ENCODE measurements around the gene CLEC1A.

The CLEC1A gene

DNA sequence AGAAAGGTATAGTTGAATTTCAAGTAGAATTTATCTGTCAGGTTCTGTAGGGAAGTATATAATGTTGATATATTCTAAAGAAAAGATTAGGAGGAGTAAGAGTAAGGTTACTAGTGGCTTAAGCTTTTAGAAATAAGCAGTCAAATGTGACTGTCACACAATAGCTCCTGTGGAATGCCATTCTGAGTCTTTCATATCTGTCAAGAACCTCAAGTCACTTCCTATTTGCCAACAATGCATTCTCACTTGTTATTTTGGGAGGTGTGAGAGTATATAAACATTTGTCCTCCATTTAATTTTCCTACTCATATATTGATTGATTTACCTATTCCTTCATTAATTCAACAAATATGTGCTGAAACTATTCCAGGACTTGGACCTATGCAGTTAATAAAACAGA lies 56.6 kb downstream of the CLEC1A start:
- H3K4me3 ChIP-seq (IDR thresholded peaks at IDR 0.05; ENCODE audit: insufficient read depth, low read depth, low read length): no peak overlapping the region
- no peaks in the 10 kb centered on the region for H4K20me1 ChIP-seq (ENCODE audit: insufficient read depth)
- peak overlapping the region; percentile 35; the same call in 1 of the 2 replicates for H3K27ac ChIP-seq
- peak overlapping the region; percentile 15; the same call in 1 of the 2 replicates for H2AFZ ChIP-seq (ENCODE audit: low read depth)
- no peaks in the 10 kb centered on the region for H3K79me2 ChIP-seq (ENCODE audit: insufficient read depth, low read depth)
- no peaks in the 10 kb centered on the region for H3K27me3 ChIP-seq (ENCODE audit: insufficient read depth, low read depth)
- H3K4me1 ChIP-seq (ENCODE audit: low read depth, poor library complexity, severe bottlenecking): peaks cover 33% of the 10 kb centered on the region
- H3K9ac ChIP-seq: 0 out of 2 replicates have a peak overlapping the region, but pooled peaks have one; percentile 8
- no peaks in the 10 kb centered on the region for H3K36me3 ChIP-seq (ENCODE audit: insufficient read depth)
- TF ChIP-seq, protein P1, sequence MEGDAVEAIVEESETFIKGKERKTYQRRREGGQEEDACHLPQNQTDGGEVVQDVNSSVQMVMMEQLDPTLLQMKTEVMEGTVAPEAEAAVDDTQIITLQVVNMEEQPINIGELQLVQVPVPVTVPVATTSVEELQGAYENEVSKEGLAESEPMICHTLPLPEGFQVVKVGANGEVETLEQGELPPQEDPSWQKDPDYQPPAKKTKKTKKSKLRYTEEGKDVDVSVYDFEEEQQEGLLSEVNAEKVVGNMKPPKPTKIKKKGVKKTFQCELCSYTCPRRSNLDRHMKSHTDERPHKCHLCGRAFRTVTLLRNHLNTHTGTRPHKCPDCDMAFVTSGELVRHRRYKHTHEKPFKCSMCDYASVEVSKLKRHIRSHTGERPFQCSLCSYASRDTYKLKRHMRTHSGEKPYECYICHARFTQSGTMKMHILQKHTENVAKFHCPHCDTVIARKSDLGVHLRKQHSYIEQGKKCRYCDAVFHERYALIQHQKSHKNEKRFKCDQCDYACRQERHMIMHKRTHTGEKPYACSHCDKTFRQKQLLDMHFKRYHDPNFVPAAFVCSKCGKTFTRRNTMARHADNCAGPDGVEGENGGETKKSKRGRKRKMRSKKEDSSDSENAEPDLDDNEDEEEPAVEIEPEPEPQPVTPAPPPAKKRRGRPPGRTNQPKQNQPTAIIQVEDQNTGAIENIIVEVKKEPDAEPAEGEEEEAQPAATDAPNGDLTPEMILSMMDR (conservative IDR thresholded peaks at IDR 0.05; ENCODE audit: low read depth, low read length): no peak
- peak overlapping the region; percentile 72 for H3K4me2 ChIP-seq

DNA sequence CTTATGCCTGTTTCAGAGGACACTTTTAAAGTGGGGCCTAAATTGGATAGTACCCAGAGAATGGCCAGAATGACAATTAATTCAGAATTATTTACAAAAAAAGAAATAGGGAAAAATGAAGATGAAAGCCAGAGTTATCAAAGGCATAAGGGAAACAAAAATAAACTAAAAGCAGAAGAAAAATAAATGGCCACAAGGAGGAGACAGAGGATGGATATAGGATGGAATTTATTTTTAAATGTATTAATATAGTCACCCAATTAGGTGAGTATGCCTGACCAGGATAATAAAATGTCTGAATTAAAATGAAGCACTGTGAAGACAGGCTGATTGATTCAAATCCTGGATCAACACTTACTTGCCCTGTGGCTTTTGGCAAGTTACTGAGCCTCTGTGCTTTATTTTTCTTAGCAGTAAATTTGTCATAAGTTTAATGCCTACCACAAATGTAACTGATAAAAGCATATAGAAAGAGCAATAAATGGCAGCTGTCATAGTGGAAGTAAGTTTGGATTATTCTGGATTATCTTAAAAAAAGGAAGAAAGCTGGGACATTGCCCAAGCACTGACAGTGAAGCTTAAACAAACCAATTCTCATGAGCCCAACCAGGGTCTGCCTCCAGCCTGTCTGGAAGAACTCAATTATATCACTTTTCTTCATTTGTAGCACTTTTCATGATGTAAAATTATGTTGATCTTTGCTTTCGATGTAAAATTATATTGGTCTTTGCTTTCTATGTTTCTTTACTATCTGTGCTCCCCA lies 64.8 kb downstream of the CLEC1A start:
- no peaks in the 10 kb centered on the region for H3K27me3 ChIP-seq (ENCODE audit: insufficient read depth, low read depth)
- H3K79me2 ChIP-seq (ENCODE audit: insufficient read depth, low read depth): no peaks in the 10 kb centered on the region
- no peak overlapping the region for H3K27ac ChIP-seq
- H3K4me2 ChIP-seq: no peak overlapping the region
- H3K4me1 ChIP-seq (ENCODE audit: low read depth, poor library complexity, severe bottlenecking): peaks cover 9% of the 10 kb centered on the region
- no peak overlapping the region for H2AFZ ChIP-seq (ENCODE audit: low read depth)
- no peak overlapping the region for H3K9ac ChIP-seq
- TF ChIP-seq, protein P1 (conservative IDR thresholded peaks at IDR 0.05; ENCODE audit: low read depth, low read length): peak; percentile 71
- no peaks in the 10 kb centered on the region for H4K20me1 ChIP-seq (ENCODE audit: insufficient read depth)
- no peak overlapping the region for H3K4me3 ChIP-seq (IDR thresholded peaks at IDR 0.05; ENCODE audit: insufficient read depth, low read depth, low read length)
- H3K36me3 ChIP-seq (ENCODE audit: insufficient read depth): no peaks in the 10 kb centered on the region

DNA sequence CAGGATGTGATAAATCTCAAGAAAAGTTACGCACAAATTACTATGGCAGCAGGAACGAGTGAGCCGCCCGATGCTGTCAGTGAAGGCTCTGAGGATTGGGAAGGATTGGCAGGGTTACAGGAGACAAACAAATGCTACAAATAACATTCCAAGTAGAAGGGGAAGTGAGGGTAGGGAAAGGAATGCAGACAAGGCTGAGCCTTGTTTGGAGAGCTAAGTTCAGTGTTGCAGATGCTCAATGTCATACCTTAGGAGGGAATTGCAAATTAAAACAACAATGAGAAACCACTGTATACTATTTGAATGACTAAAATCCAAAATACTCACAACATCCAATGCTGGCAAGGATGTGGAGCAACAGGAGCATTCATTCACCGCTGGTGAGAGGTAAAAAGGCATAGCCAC lies 67.0 kb downstream of the CLEC1A start:
- H3K79me2 ChIP-seq (ENCODE audit: insufficient read depth, low read depth): no peaks in the 10 kb centered on the region
- no peak overlapping the region for H3K4me2 ChIP-seq
- no peak overlapping the region for H3K4me3 ChIP-seq (IDR thresholded peaks at IDR 0.05; ENCODE audit: insufficient read depth, low read depth, low read length)
- H3K36me3 ChIP-seq (ENCODE audit: insufficient read depth): no peaks in the 10 kb centered on the region
- H3K27ac ChIP-seq: no peak overlapping the region
- H3K9ac ChIP-seq: no peak overlapping the region
- H2AFZ ChIP-seq (ENCODE audit: low read depth): no peak overlapping the region
- TF ChIP-seq, protein P1 (conservative IDR thresholded peaks at IDR 0.05; ENCODE audit: low read depth, low read length): no peak
- no peaks in the 10 kb centered on the region for H4K20me1 ChIP-seq (ENCODE audit: insufficient read depth)
- H3K27me3 ChIP-seq (ENCODE audit: insufficient read depth, low read depth): no peaks in the 10 kb centered on the region
- peaks cover 9% of the 10 kb centered on the region for H3K4me1 ChIP-seq (ENCODE audit: low read depth, poor library complexity, severe bottlenecking)

DNA sequence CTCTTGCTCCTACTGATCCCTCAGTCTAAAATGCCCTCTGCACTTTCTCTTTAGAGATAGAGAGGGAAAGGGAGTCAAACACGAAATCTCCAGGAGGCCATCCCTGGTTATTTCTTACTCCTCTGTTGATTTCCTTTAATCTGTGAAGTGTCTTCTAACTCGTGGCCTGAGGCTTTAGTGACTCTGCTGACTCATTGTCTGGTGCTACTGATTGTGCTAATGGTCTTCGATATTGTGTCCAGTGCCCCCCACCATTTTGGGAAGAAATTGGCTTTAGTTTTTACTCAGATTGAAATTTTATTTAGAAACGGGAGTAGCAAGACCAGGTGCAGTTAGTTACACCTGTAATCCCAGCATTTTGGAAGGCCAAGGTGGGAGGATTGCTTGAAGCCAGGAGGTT lies 67.5 kb downstream of the CLEC1A start:
- Histone ChIP-seq H3K4me3 (IDR thresholded peaks at IDR 0.05; ENCODE audit: insufficient read depth, low read depth, low read length) (no peak overlapping the region), H3K4me2 (no peak overlapping the region), H3K36me3 (ENCODE audit: insufficient read depth) (no peaks in the 10 kb centered on the region), H2AFZ (ENCODE audit: low read depth) (no peak overlapping the region), H4K20me1 (ENCODE audit: insufficient read depth) (no peaks in the 10 kb centered on the region), H3K4me1 (ENCODE audit: low read depth, poor library complexity, severe bottlenecking) (peaks cover 9% of the 10 kb centered on the region), H3K27ac (no peak overlapping the region), H3K27me3 (ENCODE audit: insufficient read depth, low read depth) (no peaks in the 10 kb centered on the region), H3K79me2 (ENCODE audit: insufficient read depth, low read depth) (no peaks in the 10 kb centered on the region), H3K9ac (no peak overlapping the region)
- TF ChIP-seq, protein P1 (conservative IDR thresholded peaks at IDR 0.05; ENCODE audit: low read depth, low read length): no peak
